HEK293T (cell line): ENCODE measurements around the gene LRRC1.

ENCODE experiments used
- ARNT ChIP-seq: fragments of 450-650 bp; IDR thresholded peaks from 2 replicates; pipeline ENCODE4 v1.6.1; 2017; ENCODE audit warnings: mild to moderate bottlenecking
- BHLHE40 ChIP-seq: fragments of 450-650 bp; IDR thresholded peaks from 2 replicates; pipeline ENCODE4 v1.6.1; 2016; ENCODE audit warnings: mild to moderate bottlenecking, moderate library complexity, borderline replicate concordance
- ELF4 ChIP-seq: fragments of 450-650 bp; IDR thresholded peaks from 2 replicates; pipeline ENCODE4 v1.6.1; 2017; ENCODE audit warnings: antibody characterized with exemption
- FOXK2 ChIP-seq: fragments of 450-650 bp; IDR thresholded peaks from 2 replicates; pipeline ENCODE4 v1.6.1; 2016; ENCODE audit warnings: mild to moderate bottlenecking
- FOXM1 ChIP-seq: fragments of 450-650 bp; IDR thresholded peaks from 2 replicates; pipeline ENCODE4 v1.6.1; 2017; ENCODE audit warnings: mild to moderate bottlenecking, borderline replicate concordance
- PKNOX1 ChIP-seq: fragments of 450-650 bp; IDR thresholded peaks from 2 replicates; pipeline ENCODE4 v1.6.1; 2016
- SP1 ChIP-seq: fragments of 450-650 bp; IDR thresholded peaks from 2 replicates; pipeline ENCODE4 v1.6.1; 2017
- SUZ12 ChIP-seq: fragments of 450-650 bp; IDR thresholded peaks from 2 replicates; pipeline ENCODE4 v1.6.1; 2016; ENCODE audit warnings: mild to moderate bottlenecking

GRCh38 chr6:53822401-53823125 is 27.8 kb downstream of the LRRC1 start:
- TF ChIP-seq SP1 (no peak), FOXK2 (no peak), SUZ12 (no peak), ELF4 (no peak), FOXM1 (no peak), ARNT (no peak), PKNOX1 (no peak), BHLHE40 (no peak)
